ENCODE data around the gene PRODH2.

Gene PRODH2

GRCh38 chr19:35756377-35757230, 56.0 kb downstream of the PRODH2 start, which contains the start of gene HSPB6:
Gene HSPB6, minus strand, starts transcription at chr19:35757029. Its CDS starts 21 bp downstream, at chr19:35757008.
- DNase-seq (ENCODE audit: low read depth): no peak

- DNase-seq (ENCODE audit: low read depth): peak; percentile 57
Measured at GRCh38 chr19:35755550-35756376, 56.9 kb downstream of the PRODH2 start.

GRCh38 chr19:35755131-35755549, 57.5 kb downstream of the PRODH2 start:
- DNase-seq (ENCODE audit: low read depth): no peak

DNA sequence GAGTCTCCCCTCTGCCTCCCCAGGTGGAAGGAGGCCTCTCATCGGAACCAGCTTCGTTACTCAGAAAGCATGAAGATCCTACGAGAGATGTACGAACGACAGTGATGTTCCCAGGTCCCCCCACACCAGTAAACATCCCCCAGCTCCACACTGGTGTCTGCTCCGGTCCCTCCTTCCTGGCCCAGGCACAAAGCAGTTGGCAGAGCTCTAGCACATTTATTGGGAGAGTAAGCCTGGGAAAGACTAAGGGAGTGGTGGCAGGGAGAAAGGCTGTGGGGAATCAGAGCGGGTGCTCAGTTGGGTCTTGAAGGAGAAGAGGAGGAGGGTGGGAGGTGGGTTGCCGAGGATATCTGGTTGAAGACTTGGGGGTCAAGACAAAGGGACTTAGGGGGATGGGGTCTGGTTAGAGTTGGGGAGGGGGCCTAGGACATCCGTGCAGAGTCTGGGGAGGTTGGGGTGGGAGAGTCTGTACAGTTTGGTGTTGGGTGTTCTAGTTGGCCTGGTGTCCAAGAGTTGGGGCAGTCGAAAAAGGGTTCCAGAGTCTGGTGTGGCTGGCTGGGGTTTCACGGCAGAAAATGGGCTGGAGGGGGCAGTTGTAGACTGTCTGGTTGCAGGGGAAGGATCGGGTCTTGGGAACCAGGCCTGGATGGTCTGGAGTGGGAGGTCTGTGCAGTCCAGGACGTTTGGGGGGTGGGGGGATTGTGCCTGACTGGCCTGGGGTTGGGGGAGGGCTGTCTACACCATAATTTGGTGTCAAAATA, 58.1 kb downstream of the PRODH2 start:
- no peak for DNase-seq (ENCODE audit: low read depth)

- no peak for DNase-seq (ENCODE audit: low read depth)
Measured at GRCh38 chr19:35753634-35754369, 58.8 kb downstream of the PRODH2 start.

GRCh38 chr19:35752746-35753350, 59.8 kb downstream of the PRODH2 start:
- no peak for DNase-seq (ENCODE audit: low read depth)

- no peak for DNase-seq (ENCODE audit: low read depth)
Measured at GRCh38 chr19:35751839-35752745, 60.6 kb downstream of the PRODH2 start.

GRCh38 chr19:35750167-35750566, 62.5 kb downstream of the PRODH2 start:
- DNase-seq (ENCODE audit: low read depth): no peak

All from stromal cell of bone marrow (primary cell).